NCI-H446 treated with DMSO at 0.1 percent for 48 hours (cell line): Measurements from ENCODE around the gene HLA-G.
"Not testable (repeated sequence)": the region's sequence is repeated elsewhere in the genome, so short reads cannot be mapped to it uniquely, and the experiment has no call there.

Source experiments
- DNase-seq: peaks from one replicate; lab custom pipeline; 2025; lab: John Stamatoyannopoulos, UW

HLA-G gene

GRCh38 chr6:29827579-29828470, at the start of gene HLA-G:
Gene HLA-G (plus strand): TSS chr6:29827825. CDS start chr6:29827845, 20 bp downstream.
- no peak for DNase-seq

GRCh38 chr6:29780019-29780698, 47.5 kb upstream of the HLA-G start:
- DNase-seq, result not testable (repeated sequence)

- no peak for DNase-seq
Measured at GRCh38 chr6:29789176-29789575, 38.4 kb upstream of the HLA-G start.

- no peak for DNase-seq
Measured at GRCh38 chr6:29790626-29791025, 37.0 kb upstream of the HLA-G start.

GRCh38 chr6:29791162-29791561, 36.5 kb upstream of the HLA-G start:
- DNase-seq, result no peak

- DNase-seq, result no peak
Measured at GRCh38 chr6:29791786-29792122, 35.9 kb upstream of the HLA-G start.

- DNase-seq, result no peak
Measured at GRCh38 chr6:29792123-29793035, 35.2 kb upstream of the HLA-G start.

- DNase-seq, result no peak
Measured at GRCh38 chr6:29793036-29793356, 34.6 kb upstream of the HLA-G start.

GRCh38 chr6:29793796-29794195, 33.8 kb upstream of the HLA-G start:
- DNase-seq, result no peak

- no peak for DNase-seq
Measured at GRCh38 chr6:29796026-29796425, 31.6 kb upstream of the HLA-G start.

GRCh38 chr6:29797135-29797534, 30.5 kb upstream of the HLA-G start:
- no peak for DNase-seq

- DNase-seq, result no peak
Measured at GRCh38 chr6:29797966-29798365, 29.7 kb upstream of the HLA-G start.

- no peak for DNase-seq
Measured at GRCh38 chr6:29800254-29800653, 27.4 kb upstream of the HLA-G start.

- DNase-seq, result no peak
Measured at GRCh38 chr6:29806387-29806786, 21.2 kb upstream of the HLA-G start.

GRCh38 chr6:29809249-29809648, 18.4 kb upstream of the HLA-G start:
- no peak for DNase-seq

- no peak for DNase-seq
Measured at GRCh38 chr6:29810371-29810770, 17.3 kb upstream of the HLA-G start.

GRCh38 chr6:29811377-29811776, 16.2 kb upstream of the HLA-G start:
- no peak for DNase-seq

- DNase-seq, result no peak
Measured at GRCh38 chr6:29813066-29813465, 14.6 kb upstream of the HLA-G start.

- DNase-seq, result no peak
Measured at GRCh38 chr6:29813809-29814208, 13.8 kb upstream of the HLA-G start.

GRCh38 chr6:29814379-29815117, 13.1 kb upstream of the HLA-G start:
- no peak for DNase-seq

- DNase-seq, result no peak
Measured at GRCh38 chr6:29815118-29815750, 12.4 kb upstream of the HLA-G start.
